Lung (tissue), 12 donors: ENCODE results near the gene POLD2. TPM values are rescaled to one million over a fixed set of nuclear protein-coding genes. Genes with fewer than 3 reads are reported as not detected.

Experiments
- ATAC-seq: fragments of 200-7000 bp; cut with Tn5 transposase; one replicate; pipeline ENCODE4 v1.9.1; 2020; ENCODE audit warnings: moderate number of reproducible peaks; ENCODE audit not compliant: insufficient read depth, low FRiP score
- DNase-seq, 3 donors: peaks; one replicate each; pipeline ENCODE4 v3.0.0-alpha.2; 2013 to 2017
- H3K27ac ChIP-seq, 2 donors: one replicate each; pipeline ENCODE4 v1.5.1; 2013; ENCODE audit warnings: mild to moderate bottlenecking in 2 of 2, moderate library complexity in 2 of 2, control low read depth in 1 of 2, inconsistent platforms in 1 of 2, low read depth in 1 of 2, low read length in 1 of 2
- H3K27me3 ChIP-seq, 3 donors: one replicate each; pipeline ENCODE4 v1.5.1; 2013; ENCODE audit warnings: low read length in 2 of 3; ENCODE audit not compliant: control insufficient read depth in 3 of 3, insufficient read depth in 3 of 3
- H3K36me3 ChIP-seq, 4 donors: one replicate each; pipeline ENCODE4 v1.5.1; 2013; ENCODE audit warnings: low read length in 4 of 4, mild to moderate bottlenecking in 1 of 4, moderate library complexity in 1 of 4; ENCODE audit not compliant: control insufficient read depth in 4 of 4, insufficient read depth in 4 of 4
- H3K4me1 ChIP-seq, 5 donors: one replicate each; pipeline ENCODE4 v1.5.1; 2013; ENCODE audit warnings: low read length in 5 of 5, mild to moderate bottlenecking in 2 of 5, moderate library complexity in 1 of 5; ENCODE audit not compliant: control insufficient read depth in 5 of 5, insufficient read depth in 5 of 5
- H3K4me3 ChIP-seq: one replicate; pipeline ENCODE4 v1.5.1; 2013; ENCODE audit warnings: mild to moderate bottlenecking, control low read depth, moderate library complexity
- H3K9ac ChIP-seq, 2 donors: one replicate each; pipeline ENCODE4 v1.5.1; 2013; ENCODE audit warnings: low read length in 2 of 2, control low read depth in 1 of 2; ENCODE audit not compliant: insufficient read depth in 1 of 2
- H3K9me3 ChIP-seq, 4 donors: one replicate each; pipeline ENCODE4 v1.5.1; 2013; ENCODE audit warnings: low read length in 3 of 4, mild to moderate bottlenecking in 1 of 4, moderate library complexity in 1 of 4; ENCODE audit not compliant: control insufficient read depth in 4 of 4, insufficient read depth in 3 of 4
- WGBS, 2 donors: extraction: QIAGEN DNeasy Blood & Tissue Kit; methylation state at CpG; one replicate each; pipeline ENCODE4 v1.1.7; 2013; 5-methylcytosine and 5-hydroxymethylcytosine counted together
- polyA plus RNA-seq, 2 donors: library from polyadenylated mRNA; stranded (reverse); fragments of 200-250 nt; gene quantifications; one replicate each; pipeline ENCODE4 v1.2.1, GENCODE V29; 2013
- total RNA-seq, 2 donors: library from RNA; depleted of rRNA in 1 of 2; stranded (reverse); fragments of >200 nt in 1 of 2; gene quantifications; one replicate each; pipeline ENCODE4 v1.2.1, GENCODE V29; 2014 to 2021
- TF ChIP-seq, protein P1 (sequence below): IDR thresholded peaks from 2 replicates; pipeline ENCODE4 v1.5.1; 2012; ENCODE audit warnings: mild to moderate bottlenecking; ENCODE audit errors: control extremely low read depth, extremely low read depth
- donor health status: control.
- donor health status: control.
- donor health status: Bipolar disorder and iron deficiency.
- donor health status: healthy.
- donor health status: DM: yes; HTN: yes; CAD: no.

POLD2 gene
- total and polyA plus RNA-seq, 4 donors: 48.8 to 90.7 (median 71.3) TPM

- peaks cover 0 to 23% (median 10%) of the 10 kb centered on the region in 4 donors for H3K36me3 ChIP-seq
- DNase-seq (no peak), ATAC-seq (no peak)
- no peak overlapping the region for H3K4me3 ChIP-seq
- peaks cover 0 to 16% (median 3%) of the 10 kb centered on the region in 5 donors for H3K4me1 ChIP-seq
- WGBS, 2 donors: 88 to 90% methylated on average over 20 to 21 of the region's 21 CpGs
- H3K27me3 ChIP-seq: no peaks in the 10 kb centered on the region
- H3K27ac ChIP-seq: no peak overlapping the region
- TF ChIP-seq, protein P1, sequence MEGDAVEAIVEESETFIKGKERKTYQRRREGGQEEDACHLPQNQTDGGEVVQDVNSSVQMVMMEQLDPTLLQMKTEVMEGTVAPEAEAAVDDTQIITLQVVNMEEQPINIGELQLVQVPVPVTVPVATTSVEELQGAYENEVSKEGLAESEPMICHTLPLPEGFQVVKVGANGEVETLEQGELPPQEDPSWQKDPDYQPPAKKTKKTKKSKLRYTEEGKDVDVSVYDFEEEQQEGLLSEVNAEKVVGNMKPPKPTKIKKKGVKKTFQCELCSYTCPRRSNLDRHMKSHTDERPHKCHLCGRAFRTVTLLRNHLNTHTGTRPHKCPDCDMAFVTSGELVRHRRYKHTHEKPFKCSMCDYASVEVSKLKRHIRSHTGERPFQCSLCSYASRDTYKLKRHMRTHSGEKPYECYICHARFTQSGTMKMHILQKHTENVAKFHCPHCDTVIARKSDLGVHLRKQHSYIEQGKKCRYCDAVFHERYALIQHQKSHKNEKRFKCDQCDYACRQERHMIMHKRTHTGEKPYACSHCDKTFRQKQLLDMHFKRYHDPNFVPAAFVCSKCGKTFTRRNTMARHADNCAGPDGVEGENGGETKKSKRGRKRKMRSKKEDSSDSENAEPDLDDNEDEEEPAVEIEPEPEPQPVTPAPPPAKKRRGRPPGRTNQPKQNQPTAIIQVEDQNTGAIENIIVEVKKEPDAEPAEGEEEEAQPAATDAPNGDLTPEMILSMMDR: no peak
- H3K9ac ChIP-seq: no peak overlapping the region
- H3K9me3 ChIP-seq: no peaks in the 10 kb centered on the region
Measured at GRCh38 chr7:44107961-44108767, 15.2 kb downstream of the POLD2 start.

DNA sequence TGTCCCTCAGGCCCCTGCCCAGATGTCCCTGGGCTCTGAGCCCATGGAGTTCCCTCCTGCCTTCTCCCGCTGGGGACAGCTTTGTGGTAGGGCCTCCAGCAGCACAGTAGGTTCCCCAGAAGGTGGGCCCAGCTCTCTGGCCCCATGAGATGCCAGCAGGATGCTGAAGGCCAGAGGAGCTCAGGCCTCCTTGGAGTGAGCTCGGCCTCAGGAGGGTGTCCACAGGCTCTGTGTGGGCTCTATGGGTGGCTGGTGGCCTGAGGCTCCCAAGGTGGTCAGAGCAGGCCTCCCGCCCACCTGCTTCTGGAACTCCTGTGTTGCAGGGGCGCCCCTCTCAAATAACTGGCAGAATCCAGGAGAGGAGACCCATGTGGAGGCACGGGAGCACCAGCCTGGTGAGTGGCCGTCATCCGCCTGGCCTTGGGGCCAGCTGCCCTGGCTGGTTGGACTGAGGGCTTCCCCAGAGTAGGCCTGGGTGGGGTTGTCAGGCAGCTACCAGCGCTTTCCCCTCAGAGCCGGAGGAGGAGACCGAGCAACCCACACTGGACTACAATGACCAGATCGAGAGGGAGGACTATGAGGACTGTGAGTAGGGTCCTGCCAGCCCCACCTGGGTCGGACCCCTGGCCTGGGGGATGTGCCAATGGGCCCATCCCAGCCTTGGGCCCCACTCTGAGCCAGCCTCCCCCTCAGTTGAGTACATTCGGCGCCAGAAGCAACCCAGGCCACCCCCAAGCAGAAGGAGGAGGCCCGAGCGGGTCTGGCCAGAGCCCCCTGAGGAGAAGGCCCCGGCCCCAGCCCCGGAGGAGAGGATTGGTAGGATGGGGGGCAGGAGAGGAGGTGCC, 16.0 kb downstream of the POLD2 start:
- Histone ChIP-seq H3K4me3 (no peak overlapping the region), H3K9me3 (no peaks in the 10 kb centered on the region), H3K27me3 (no peaks in the 10 kb centered on the region), H3K27ac (peak overlapping the region in 1 of 2 donors; percentile 3), H3K9ac (no peak overlapping the region), H3K36me3 (peaks cover 0 to 18% (median 6%) of the 10 kb centered on the region in 4 donors), H3K4me1 (peaks cover 0 to 16% (median 3%) of the 10 kb centered on the region in 5 donors)
- 94 to 95% methylated on average over 18 of the region's 18 CpGs for WGBS, 2 donors
- DNase-seq (no peak), ATAC-seq (no peak)
- TF ChIP-seq, protein P1: no peak

GRCh38 chr7:44106311-44107065, 16.9 kb downstream of the POLD2 start:
- Histone ChIP-seq H3K9ac (no peak overlapping the region), H3K27ac (no peak overlapping the region), H3K4me1 (peaks cover 0 to 16% (median 3%) of the 10 kb centered on the region in 5 donors), H3K4me3 (no peak overlapping the region), H3K9me3 (no peaks in the 10 kb centered on the region), H3K27me3 (no peaks in the 10 kb centered on the region), H3K36me3 (peaks cover 0 to 16% (median 6%) of the 10 kb centered on the region in 4 donors)
- 87 to 92% methylated on average over 10 of the region's 10 CpGs for WGBS, 2 donors
- TF ChIP-seq, protein P1: no peak
- no peak for DNase-seq
- no peak for ATAC-seq
